ENCODE results near the gene METTL1.

GRCh38 chr12:57735198-57735855, 36.6 kb downstream of the METTL1 start:
- TF ChIP-seq GATA2 (IDR thresholded peaks at IDR 0.05; ENCODE audit: low read depth, low read length) (no peak), GATA3 (IDR thresholded peaks at IDR 0.05; ENCODE audit: low read depth, low read length) (no peak)
